Thoracic aorta (tissue), 2 donors: Measurements from ENCODE around the gene FAM8A1. TPM values are rescaled to one million over a fixed set of nuclear protein-coding genes. Genes with fewer than 3 reads are reported as not detected.
"Not testable (repeated sequence)": the region's sequence is repeated elsewhere in the genome, so short reads cannot be mapped to it uniquely, and the experiment has no call there.

ENCODE experiments used
- ATAC-seq: fragments of 150-250 bp; one replicate; pipeline ENCODE4 v1.8.0; 2017; ENCODE audit warnings: low read depth; ENCODE audit not compliant: insufficient number of reproducible peaks, low FRiP score
- DNase-seq: peaks from one replicate; pipeline ENCODE4 v3.0.0-alpha.2; 2020; ENCODE audit warnings: low spot score
- H3K27ac ChIP-seq, 2 donors: fragments of 200-600 bp; sonication (generic); 1 replicate in 1 of 2; 2 replicates in 1 of 2; pipeline ENCODE4 v1.5.1; 2016; ENCODE audit warnings: mild to moderate bottlenecking in 2 of 2, moderate library complexity in 2 of 2
- H3K27me3 ChIP-seq: fragments of 200-600 bp; sonication (generic); replicated peaks from 2 replicates; pipeline ENCODE4 v1.6.0; 2016; ENCODE audit warnings: mild to moderate bottlenecking; ENCODE audit not compliant: insufficient read depth
- H3K36me3 ChIP-seq: fragments of 200-600 bp; sonication (generic); one replicate; pipeline ENCODE4 v1.5.1; 2016
- H3K4me1 ChIP-seq, 2 donors: fragments of 200-600 bp; sonication (generic); 1 replicate in 1 of 2; 2 replicates in 1 of 2; pipeline versions ENCODE4 v1.5.1 to v1.6.0; 2016; ENCODE audit warnings: low read depth in 2 of 2, mild to moderate bottlenecking in 1 of 2; ENCODE audit not compliant: control insufficient read depth in 1 of 2
- H3K4me3 ChIP-seq: fragments of 200-600 bp; sonication (generic); 2 replicates; pipeline ENCODE4 v1.5.1; 2016; ENCODE audit warnings: mild to moderate bottlenecking
- H3K9me3 ChIP-seq: fragments of 200-600 bp; sonication (generic); 2 replicates; pipeline ENCODE4 v1.5.1; 2016
- total RNA-seq, 2 donors: library from RNA; depleted of rRNA; stranded (reverse); fragments of >200 nt; gene quantifications; one replicate each; pipeline versions ENCODE4 v1.1.0 to v1.2.3, GENCODE V29; 2016
- TF ChIP-seq, protein P1 (sequence below): fragments of 200-600 bp; sonication (generic); IDR thresholded peaks from one replicate; pipeline ENCODE4 v1.5.1; 2019; ENCODE audit warnings: antibody characterized with exemption

The FAM8A1 gene
- total RNA-seq, 2 donors from 2014 or later: 36.4 to 38.6 TPM

DNA sequence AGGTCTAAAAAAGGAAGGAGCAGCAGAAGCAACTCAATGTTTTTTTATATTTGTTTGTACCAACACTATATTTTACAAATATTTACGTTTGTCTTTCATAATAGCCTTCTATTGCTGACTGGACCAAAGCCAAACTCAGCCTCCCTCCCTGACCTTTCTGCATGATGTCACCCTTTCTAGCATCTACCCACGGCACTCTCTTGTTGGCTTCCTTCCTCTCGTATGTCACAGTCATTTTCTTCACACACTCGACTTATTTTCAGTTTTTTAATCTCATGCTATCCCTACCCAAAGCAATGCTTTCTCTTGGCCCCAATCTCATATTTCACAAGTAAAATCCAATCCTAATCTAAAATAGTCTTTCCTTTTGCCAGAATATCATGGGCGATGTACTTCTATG lies 16.3 kb upstream of the FAM8A1 start:
- peaks cover 4 to 10% of the 10 kb centered on the region in 2 donors for H3K4me1 ChIP-seq
- H3K27me3 ChIP-seq: no peaks in the 10 kb centered on the region
- ATAC-seq (peak; percentile 6), DNase-seq (no peak)
- peak overlapping the region; percentile 78 to 81 for H3K27ac ChIP-seq
- TF ChIP-seq, protein P1, sequence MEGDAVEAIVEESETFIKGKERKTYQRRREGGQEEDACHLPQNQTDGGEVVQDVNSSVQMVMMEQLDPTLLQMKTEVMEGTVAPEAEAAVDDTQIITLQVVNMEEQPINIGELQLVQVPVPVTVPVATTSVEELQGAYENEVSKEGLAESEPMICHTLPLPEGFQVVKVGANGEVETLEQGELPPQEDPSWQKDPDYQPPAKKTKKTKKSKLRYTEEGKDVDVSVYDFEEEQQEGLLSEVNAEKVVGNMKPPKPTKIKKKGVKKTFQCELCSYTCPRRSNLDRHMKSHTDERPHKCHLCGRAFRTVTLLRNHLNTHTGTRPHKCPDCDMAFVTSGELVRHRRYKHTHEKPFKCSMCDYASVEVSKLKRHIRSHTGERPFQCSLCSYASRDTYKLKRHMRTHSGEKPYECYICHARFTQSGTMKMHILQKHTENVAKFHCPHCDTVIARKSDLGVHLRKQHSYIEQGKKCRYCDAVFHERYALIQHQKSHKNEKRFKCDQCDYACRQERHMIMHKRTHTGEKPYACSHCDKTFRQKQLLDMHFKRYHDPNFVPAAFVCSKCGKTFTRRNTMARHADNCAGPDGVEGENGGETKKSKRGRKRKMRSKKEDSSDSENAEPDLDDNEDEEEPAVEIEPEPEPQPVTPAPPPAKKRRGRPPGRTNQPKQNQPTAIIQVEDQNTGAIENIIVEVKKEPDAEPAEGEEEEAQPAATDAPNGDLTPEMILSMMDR: no peak
- no peaks in the 10 kb centered on the region for H3K9me3 ChIP-seq
- H3K4me3 ChIP-seq: peak overlapping the region; percentile 64
- H3K36me3 ChIP-seq: no peaks in the 10 kb centered on the region

DNA sequence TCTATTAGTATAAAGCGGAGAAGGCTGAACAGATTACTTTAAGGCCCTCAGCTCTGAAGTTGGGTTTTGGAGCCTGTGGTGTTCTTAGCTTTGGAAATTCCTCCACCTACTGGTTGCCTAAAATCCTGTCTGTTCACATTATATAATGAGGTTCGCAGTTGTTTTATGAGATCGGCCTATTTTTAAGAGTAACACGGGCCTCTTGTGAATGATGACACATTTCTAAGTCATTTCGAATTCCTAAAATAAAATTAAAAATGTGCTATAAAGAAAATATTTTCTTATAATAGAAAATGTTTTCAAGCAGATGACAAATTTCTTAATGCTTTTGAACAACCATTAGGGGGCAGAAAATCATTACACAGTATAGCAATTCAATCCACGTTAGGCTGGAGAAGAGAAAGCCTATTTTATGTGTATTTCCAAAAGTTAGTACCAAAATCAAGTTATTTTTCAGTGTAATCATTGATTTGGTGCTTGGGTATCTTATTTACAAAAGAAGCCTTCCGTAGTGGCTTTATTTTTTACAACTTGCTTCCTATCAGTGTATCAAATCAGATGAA lies 15.8 kb upstream of the FAM8A1 start:
- no peaks in the 10 kb centered on the region for H3K9me3 ChIP-seq
- DNase-seq (no peak), ATAC-seq (peak; percentile 97)
- no peaks in the 10 kb centered on the region for H3K36me3 ChIP-seq
- H3K27ac ChIP-seq: peak overlapping the region; percentile 78 to 81
- peaks cover 4 to 10% of the 10 kb centered on the region in 2 donors for H3K4me1 ChIP-seq
- no peaks in the 10 kb centered on the region for H3K27me3 ChIP-seq
- TF ChIP-seq, protein P1: peak; percentile 77
- peak overlapping the region; percentile 64 for H3K4me3 ChIP-seq

DNA sequence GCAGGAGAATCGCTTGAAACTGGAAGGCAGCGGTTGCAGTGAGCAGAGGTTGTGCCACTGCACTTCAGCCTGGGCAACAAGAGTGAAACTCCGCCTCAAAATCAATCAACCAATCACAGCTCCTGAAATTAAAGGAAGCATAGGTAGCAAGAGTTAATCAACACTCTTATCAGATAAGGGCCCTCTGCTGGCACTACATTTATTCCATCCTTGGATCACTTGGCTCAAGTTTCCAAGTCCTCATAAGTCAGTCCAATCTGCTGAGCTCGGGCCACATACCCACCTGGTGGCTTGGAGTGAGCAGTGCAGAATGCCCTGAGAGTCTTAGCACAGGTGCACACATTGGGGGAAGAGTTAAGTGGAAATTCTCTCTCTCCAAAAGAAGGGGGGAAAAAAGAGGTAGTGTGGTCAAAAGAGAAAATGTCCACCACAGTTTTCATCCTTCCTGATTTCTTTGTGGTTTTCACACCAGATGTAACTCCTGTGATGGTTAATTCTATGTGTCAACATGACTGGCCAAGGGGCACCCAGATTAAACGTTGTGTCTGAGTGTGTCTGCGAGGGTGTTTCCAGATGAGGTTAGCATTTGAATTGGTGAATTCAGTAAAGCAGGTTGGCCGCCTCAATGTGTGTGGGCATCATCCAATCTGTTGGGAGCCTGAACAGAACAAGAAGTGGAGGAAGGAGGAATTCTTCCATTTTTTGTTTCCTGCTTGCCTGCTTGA lies 14.2 kb upstream of the FAM8A1 start:
- Histone ChIP-seq H3K36me3 (no peaks in the 10 kb centered on the region), H3K27ac (no peak overlapping the region), H3K9me3 (no peaks in the 10 kb centered on the region), H3K4me3 (no peak overlapping the region), H3K4me1 (peaks cover 4 to 10% of the 10 kb centered on the region in 2 donors), H3K27me3 (no peaks in the 10 kb centered on the region)
- ATAC-seq (no peak), DNase-seq (no peak)
- TF ChIP-seq, protein P1: no peak

DNA sequence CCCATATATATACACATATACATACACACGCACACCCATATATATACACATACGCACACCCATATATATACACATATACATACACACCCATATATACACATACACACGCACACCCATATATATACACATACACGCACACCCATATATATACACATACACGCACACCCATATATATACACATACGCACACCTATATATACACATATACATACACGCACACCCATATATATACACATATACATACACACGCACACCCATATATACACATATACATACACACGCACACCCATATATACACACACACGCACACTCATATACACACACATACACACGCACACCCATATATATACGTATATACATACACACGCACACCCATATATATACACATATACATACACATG lies 13.5 kb upstream of the FAM8A1 start:
- H3K4me3 ChIP-seq, H3K27me3 ChIP-seq, H3K36me3 ChIP-seq, DNase-seq, H3K9me3 ChIP-seq, ATAC-seq, H3K27ac ChIP-seq: not testable (repeated sequence)
- peaks cover 4 to 10% of the 10 kb centered on the region in 2 donors for H3K4me1 ChIP-seq

DNA sequence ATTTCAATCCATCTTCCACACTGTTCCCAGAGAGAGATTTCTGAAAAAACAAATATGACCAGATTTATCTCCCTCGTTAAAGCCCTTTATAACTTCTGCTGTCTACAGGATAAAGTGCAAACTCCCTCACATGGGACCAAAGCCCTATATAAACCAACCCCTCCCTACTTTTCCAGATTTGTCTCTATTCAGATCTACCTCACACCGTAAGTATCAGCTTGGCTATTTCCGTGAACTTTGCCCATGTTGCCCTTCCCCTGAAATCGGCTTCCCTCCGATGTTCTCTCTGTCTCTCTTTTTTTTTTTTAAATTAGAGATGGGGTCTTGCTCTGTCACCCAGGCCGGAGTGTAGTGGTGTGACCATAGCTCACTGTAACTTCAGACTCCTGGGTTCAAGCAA lies 12.1 kb upstream of the FAM8A1 start:
- peaks cover 4 to 10% of the 10 kb centered on the region in 2 donors for H3K4me1 ChIP-seq
- H3K9me3 ChIP-seq: no peaks in the 10 kb centered on the region
- H3K36me3 ChIP-seq: no peaks in the 10 kb centered on the region
- TF ChIP-seq, protein P1: no peak
- H3K27ac ChIP-seq: no peak overlapping the region
- ATAC-seq (no peak), DNase-seq (no peak)
- H3K4me3 ChIP-seq: no peak overlapping the region
- no peaks in the 10 kb centered on the region for H3K27me3 ChIP-seq
